ENCODE data around the gene IL17RE. TPM values are rescaled to one million over a fixed set of nuclear protein-coding genes. Genes with fewer than 3 reads are reported as not detected.

Gene IL17RE
- total RNA-seq, 4 donors from 2014 or later = 11.6 to 160 (median 109) TPM

GRCh38 chr3:9947025-9947995, 44.7 kb downstream of the IL17RE start:
- DNase-seq = peak in 2 of 3 donors; percentile 75 to 89
- TF ChIP-seq POLR2A (IDR thresholded peaks at IDR 0.05) = peak in 1 of 2 donors; percentile 12
- TF ChIP-seq CTCF (IDR thresholded peaks at IDR 0.05) = peak in 4 of 6 experiments; percentile 30 to 80 (median 70)
- Histone ChIP-seq H3K4me1 (peaks cover 0 to 18% (median 5%) of the 10 kb centered on the region in 4 donors), H3K27me3 (no peaks in the 10 kb centered on the region), H3K36me3 (no peaks in the 10 kb centered on the region), H3K27ac (peak overlapping the region; percentile 40 to 84 (median 72)), H3K4me3 (peak overlapping the region; percentile 39 to 70 (median 52)), H3K9me3 (no peaks in the 10 kb centered on the region)

- H3K9me3 ChIP-seq = no peaks in the 10 kb centered on the region
- peaks cover 0 to 20% (median 5%) of the 10 kb centered on the region in 4 donors for H3K4me1 ChIP-seq
- H3K27ac ChIP-seq = no peak overlapping the region
- peak in 1 of 3 donors; percentile 19 for DNase-seq
- H3K4me3 ChIP-seq = no peak overlapping the region
- TF ChIP-seq POLR2A (IDR thresholded peaks at IDR 0.05) (no peak), CTCF (IDR thresholded peaks at IDR 0.05) (no peak)
- no peaks in the 10 kb centered on the region for H3K27me3 ChIP-seq
- H3K36me3 ChIP-seq = no peaks in the 10 kb centered on the region
Measured at GRCh38 chr3:9948586-9948985, 45.9 kb downstream of the IL17RE start.

- Histone ChIP-seq H3K27ac (no peak overlapping the region), H3K36me3 (no peaks in the 10 kb centered on the region), H3K27me3 (no peaks in the 10 kb centered on the region), H3K4me3 (no peak overlapping the region), H3K4me1 (peaks cover 0 to 20% (median 5%) of the 10 kb centered on the region in 4 donors), H3K9me3 (no peaks in the 10 kb centered on the region)
- peak in 1 of 3 donors; percentile 42 for DNase-seq
- TF ChIP-seq CTCF (IDR thresholded peaks at IDR 0.05) (no peak), POLR2A (IDR thresholded peaks at IDR 0.05) (no peak)
Measured at GRCh38 chr3:9949115-9949514, 46.5 kb downstream of the IL17RE start.

- no peak overlapping the region for H3K4me3 ChIP-seq
- H3K27me3 ChIP-seq = no peaks in the 10 kb centered on the region
- peak in 1 of 3 donors; percentile 41 for DNase-seq
- H3K27ac ChIP-seq = no peak overlapping the region
- TF ChIP-seq CTCF (IDR thresholded peaks at IDR 0.05) = no peak
- no peak for TF ChIP-seq POLR2A (IDR thresholded peaks at IDR 0.05)
- peaks cover 0 to 20% (median 5%) of the 10 kb centered on the region in 4 donors for H3K4me1 ChIP-seq
- H3K36me3 ChIP-seq = no peaks in the 10 kb centered on the region
- H3K9me3 ChIP-seq = no peaks in the 10 kb centered on the region
Measured at GRCh38 chr3:9949626-9950025, 47.0 kb downstream of the IL17RE start.

- Histone ChIP-seq H3K9me3 (no peaks in the 10 kb centered on the region), H3K4me3 (peak overlapping the region in 1 of 4 donors; percentile 55), H3K27me3 (no peaks in the 10 kb centered on the region), H3K27ac (no peak overlapping the region), H3K36me3 (no peaks in the 10 kb centered on the region), H3K4me1 (peaks cover 0 to 20% (median 5%) of the 10 kb centered on the region in 4 donors)
- no peak for TF ChIP-seq CTCF (IDR thresholded peaks at IDR 0.05)
- no peak for TF ChIP-seq POLR2A (IDR thresholded peaks at IDR 0.05)
- DNase-seq = no peak
Measured at GRCh38 chr3:9951126-9951525, 48.5 kb downstream of the IL17RE start.
